ENCODE measurements around the gene OSER1.

The OSER1 gene

GRCh38 chr20:44171775-44172571 is 38.6 kb downstream of the OSER1 start:
- no peak overlapping the region for H3K4me3 ChIP-seq (ENCODE audit: low read depth, low read length)
- no peak for TF ChIP-seq CTCF (IDR thresholded peaks at IDR 0.05; ENCODE audit: control insufficient read depth, extremely low read depth, insufficient read depth)
- no peak for DNase-seq (ENCODE audit: low read depth)

- TF ChIP-seq CTCF (IDR thresholded peaks at IDR 0.05; ENCODE audit: control insufficient read depth, extremely low read depth, insufficient read depth), result no peak
- H3K4me3 ChIP-seq (ENCODE audit: low read depth, low read length), result no peak overlapping the region
- no peak for DNase-seq (ENCODE audit: low read depth)
These were observed 39.7 kb downstream of the OSER1 start for GRCh38 chr20:44170816-44171410.

- no peak for TF ChIP-seq CTCF (IDR thresholded peaks at IDR 0.05; ENCODE audit: control insufficient read depth, extremely low read depth, insufficient read depth)
- no peak overlapping the region for H3K4me3 ChIP-seq (ENCODE audit: low read depth, low read length)
- DNase-seq (ENCODE audit: low read depth), result no peak
These were observed 42.8 kb downstream of the OSER1 start for GRCh38 chr20:44167736-44168135.

GRCh38 chr20:44166477-44166876 is 44.1 kb downstream of the OSER1 start:
- no peak for DNase-seq (ENCODE audit: low read depth)
- H3K4me3 ChIP-seq (ENCODE audit: low read depth, low read length), result no peak overlapping the region
- TF ChIP-seq CTCF (IDR thresholded peaks at IDR 0.05; ENCODE audit: control insufficient read depth, extremely low read depth, insufficient read depth), result no peak

- no peak overlapping the region for H3K4me3 ChIP-seq (ENCODE audit: low read depth, low read length)
- DNase-seq (ENCODE audit: low read depth), result no peak
- no peak for TF ChIP-seq CTCF (IDR thresholded peaks at IDR 0.05; ENCODE audit: control insufficient read depth, extremely low read depth, insufficient read depth)
These were observed 44.6 kb downstream of the OSER1 start for GRCh38 chr20:44166008-44166407.

- no peak overlapping the region for H3K4me3 ChIP-seq (ENCODE audit: low read depth, low read length)
- no peak for TF ChIP-seq CTCF (IDR thresholded peaks at IDR 0.05; ENCODE audit: control insufficient read depth, extremely low read depth, insufficient read depth)
- DNase-seq (ENCODE audit: low read depth), result no peak
These were observed 50.4 kb downstream of the OSER1 start for GRCh38 chr20:44160133-44160532.
